Tibial nerve (tissue), 4 donors: ENCODE results near the gene LLCFC1.

ENCODE experiments used
- EP300 ChIP-seq, 2 donors: sonication (generic); formaldehyde crosslinking; IDR thresholded peaks; one replicate each; pipeline ENCODE4 v1.6.1; 2017; ENCODE audit warnings: antibody characterized with exemption in 2 of 2, mild to moderate bottlenecking in 1 of 2
- POLR2A ChIP-seq, 2 donors: fragments of 450-650 bp; IDR thresholded peaks; one replicate each; pipeline ENCODE4 v1.6.1; 2017; ENCODE audit warnings: antibody characterized with exemption in 2 of 2, mild to moderate bottlenecking in 2 of 2, moderate library complexity in 2 of 2
- TF ChIP-seq, protein P1 (sequence below), 5 experiments: fragments of 200-600 bp in 3 of 5; fragments of 450-650 bp in 2 of 5; sonication (generic) in 3 of 5; IDR thresholded peaks; one replicate each; pipeline ENCODE4 v1.5.1; 2016 to 2019; ENCODE audit warnings: antibody characterized with exemption in 5 of 5, mild to moderate bottlenecking in 3 of 5, moderate library complexity in 2 of 5

DNA sequence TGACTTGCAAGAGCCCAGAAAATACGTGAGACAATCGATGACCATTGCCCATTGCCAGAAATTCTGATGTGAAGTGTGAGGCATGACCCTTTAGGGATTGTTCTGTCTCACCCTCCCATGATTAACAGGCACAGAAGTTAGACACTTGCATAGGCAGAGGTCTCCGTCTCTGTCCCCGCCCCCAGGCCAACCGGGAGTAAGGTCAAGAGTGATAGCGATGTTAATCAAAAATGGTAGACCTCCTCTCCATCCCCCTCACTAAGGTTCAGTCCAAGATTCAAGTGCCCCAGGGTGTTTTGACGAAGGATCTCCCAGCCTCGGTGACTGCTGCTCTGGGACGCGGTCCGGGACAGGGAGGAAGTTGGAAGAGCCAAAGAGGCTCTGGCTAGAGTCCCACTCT lies 31.0 kb upstream of the LLCFC1 start:
- TF ChIP-seq, protein P1, sequence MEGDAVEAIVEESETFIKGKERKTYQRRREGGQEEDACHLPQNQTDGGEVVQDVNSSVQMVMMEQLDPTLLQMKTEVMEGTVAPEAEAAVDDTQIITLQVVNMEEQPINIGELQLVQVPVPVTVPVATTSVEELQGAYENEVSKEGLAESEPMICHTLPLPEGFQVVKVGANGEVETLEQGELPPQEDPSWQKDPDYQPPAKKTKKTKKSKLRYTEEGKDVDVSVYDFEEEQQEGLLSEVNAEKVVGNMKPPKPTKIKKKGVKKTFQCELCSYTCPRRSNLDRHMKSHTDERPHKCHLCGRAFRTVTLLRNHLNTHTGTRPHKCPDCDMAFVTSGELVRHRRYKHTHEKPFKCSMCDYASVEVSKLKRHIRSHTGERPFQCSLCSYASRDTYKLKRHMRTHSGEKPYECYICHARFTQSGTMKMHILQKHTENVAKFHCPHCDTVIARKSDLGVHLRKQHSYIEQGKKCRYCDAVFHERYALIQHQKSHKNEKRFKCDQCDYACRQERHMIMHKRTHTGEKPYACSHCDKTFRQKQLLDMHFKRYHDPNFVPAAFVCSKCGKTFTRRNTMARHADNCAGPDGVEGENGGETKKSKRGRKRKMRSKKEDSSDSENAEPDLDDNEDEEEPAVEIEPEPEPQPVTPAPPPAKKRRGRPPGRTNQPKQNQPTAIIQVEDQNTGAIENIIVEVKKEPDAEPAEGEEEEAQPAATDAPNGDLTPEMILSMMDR (IDR thresholded peaks at IDR 0.05), result no peak
- TF ChIP-seq POLR2A (IDR thresholded peaks at IDR 0.05), result no peak
- no peak for TF ChIP-seq EP300 (IDR thresholded peaks at IDR 0.05)
